NK-92 (cell line): Measurements from ENCODE around the gene RNU1-4.
"Not testable (repeated sequence)": the region's sequence is repeated elsewhere in the genome, so short reads cannot be mapped to it uniquely, and the experiment has no call there.

Experiments used
- DNase-seq: peaks from one replicate; lab custom pipeline; 2025; ENCODE audit not compliant: unreplicated experiment; lab: John Stamatoyannopoulos, UW

Gene RNU1-4

GRCh38 chr1:16740047-16740964 lies at the start of gene RNU1-4:
RNU1-4 (plus strand) TSS chr1:16740516.
- DNase-seq, result not testable (repeated sequence)

DNA sequence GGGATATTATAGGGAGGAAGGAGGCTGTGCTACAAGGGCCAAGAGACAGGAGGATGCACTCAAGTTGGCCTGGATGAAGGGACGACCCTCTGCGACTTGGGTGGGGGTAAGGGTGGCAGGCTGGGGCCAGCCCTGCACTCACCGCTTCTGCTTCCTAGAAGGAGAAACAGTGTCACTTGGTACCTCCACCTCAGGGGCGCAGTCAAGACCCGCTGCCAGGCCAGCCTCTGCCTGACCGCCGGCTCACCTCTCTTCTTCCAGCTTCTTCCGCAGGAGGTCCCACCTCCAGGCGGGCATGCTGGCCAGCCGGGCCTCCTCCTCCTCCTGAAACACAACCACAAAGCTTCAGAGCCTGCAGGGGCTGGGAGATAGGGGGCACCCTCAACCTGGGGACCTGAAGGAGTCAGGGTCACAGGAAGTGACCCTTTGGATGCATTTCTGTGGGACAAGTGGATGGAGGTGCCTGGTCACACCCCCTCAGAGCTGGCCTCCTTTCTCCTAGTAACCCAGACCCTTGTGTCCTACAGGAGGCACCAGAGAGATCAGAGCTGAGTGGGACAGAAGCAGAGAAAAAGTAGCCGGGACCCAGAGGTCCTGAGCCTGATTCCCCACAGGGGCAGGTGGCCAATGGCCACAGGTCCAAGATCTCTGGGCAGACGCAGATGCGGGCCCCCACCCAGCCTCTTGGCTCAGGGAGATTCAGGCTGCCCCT lies 49.2 kb upstream of the RNU1-4 start:
- DNase-seq, result not testable (repeated sequence)

GRCh38 chr1:16692283-16692682 lies 48.0 kb upstream of the RNU1-4 start:
- DNase-seq, result not testable (repeated sequence)

DNA sequence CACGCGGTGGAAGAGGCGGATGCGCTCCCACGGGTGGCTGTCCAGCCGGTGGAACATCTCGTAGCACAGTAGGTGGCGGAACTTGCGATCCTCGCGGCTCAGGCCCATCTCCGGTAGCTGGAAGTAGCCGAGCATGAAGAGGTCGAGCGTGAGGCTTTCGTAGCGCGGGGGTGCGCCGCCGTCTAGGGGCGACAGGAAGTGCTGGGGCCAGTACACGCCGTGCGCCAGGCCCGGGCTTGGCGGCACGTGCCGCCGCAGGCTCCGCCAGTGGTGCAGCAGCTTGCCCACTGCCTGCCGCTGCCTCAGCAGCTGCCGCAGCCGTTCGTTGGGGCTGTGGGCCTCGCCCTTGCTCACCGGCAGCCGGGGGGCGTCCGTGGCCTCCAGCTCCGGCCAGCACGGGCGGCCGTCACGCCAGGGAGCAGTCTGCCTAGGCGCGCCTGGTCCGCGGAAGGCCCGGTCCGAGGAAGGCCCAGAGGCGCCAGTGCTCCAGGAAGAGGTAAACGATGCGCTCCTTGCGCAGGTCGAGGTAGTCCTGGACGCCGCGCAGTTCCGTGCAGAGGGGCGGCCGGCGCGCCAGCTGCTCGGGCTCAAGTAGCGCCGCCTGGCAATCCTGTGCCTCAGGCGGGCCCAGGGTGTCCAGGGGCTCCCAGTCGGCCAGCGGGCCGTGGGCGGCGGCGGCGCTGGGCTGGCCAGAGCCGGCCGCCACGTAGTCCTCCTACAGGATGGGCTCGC lies 47.4 kb upstream of the RNU1-4 start:
- DNase-seq, result not testable (repeated sequence)

DNA sequence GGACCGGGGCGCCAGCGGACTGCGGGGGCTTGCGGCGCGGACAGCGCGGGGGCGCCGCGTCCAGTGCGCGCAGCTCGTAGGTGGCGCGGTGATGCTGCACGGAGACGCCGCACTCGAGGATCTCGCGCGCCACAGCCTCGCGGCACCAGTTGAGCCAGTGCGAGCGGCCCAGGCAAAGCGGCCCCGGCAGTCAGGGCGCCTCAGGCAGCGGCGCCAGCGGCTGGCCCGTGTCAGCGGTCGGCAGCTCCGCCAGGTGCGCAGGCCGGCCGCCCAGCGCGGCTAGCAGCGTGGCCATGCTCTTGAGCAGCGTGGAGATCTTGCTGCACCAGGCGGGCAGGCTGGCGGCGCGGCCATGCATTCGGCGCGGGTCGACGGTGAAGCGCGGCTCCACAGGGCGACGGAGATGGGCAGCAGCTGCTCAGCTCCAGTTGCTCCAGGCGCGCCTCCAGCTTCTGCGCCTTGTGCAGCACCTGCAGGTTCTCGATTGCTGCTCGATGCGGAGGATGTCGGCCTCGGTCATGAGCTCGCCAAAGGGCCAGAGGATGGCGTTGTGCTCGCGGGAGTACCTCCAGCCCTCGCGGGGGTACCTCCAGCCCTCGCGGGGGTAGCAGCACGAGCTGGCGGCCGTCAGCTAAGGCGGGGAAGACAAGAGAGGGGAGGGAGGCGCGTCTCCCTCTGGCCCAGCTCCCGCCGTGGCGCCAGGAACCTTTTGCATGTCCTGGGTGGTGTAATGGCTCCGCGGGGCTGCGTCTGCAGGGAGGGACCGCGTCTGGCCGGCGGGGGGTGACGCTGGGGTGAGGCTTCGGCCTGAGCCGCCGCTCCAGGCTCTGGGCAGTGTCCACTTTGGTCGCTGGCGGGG lies 46.6 kb upstream of the RNU1-4 start:
- DNase-seq, result not testable (repeated sequence)

- DNase-seq, result not testable (repeated sequence)
Observed at GRCh38 chr1:16694308-16694702, 46.0 kb upstream of the RNU1-4 start.

GRCh38 chr1:16696507-16697150 lies 43.7 kb upstream of the RNU1-4 start:
- DNase-seq, result not testable (repeated sequence)

- not testable (repeated sequence) for DNase-seq
Observed at GRCh38 chr1:16697152-16697551, 43.2 kb upstream of the RNU1-4 start.

GRCh38 chr1:16699440-16699839 lies 40.9 kb upstream of the RNU1-4 start:
- DNase-seq, result not testable (repeated sequence)

DNA sequence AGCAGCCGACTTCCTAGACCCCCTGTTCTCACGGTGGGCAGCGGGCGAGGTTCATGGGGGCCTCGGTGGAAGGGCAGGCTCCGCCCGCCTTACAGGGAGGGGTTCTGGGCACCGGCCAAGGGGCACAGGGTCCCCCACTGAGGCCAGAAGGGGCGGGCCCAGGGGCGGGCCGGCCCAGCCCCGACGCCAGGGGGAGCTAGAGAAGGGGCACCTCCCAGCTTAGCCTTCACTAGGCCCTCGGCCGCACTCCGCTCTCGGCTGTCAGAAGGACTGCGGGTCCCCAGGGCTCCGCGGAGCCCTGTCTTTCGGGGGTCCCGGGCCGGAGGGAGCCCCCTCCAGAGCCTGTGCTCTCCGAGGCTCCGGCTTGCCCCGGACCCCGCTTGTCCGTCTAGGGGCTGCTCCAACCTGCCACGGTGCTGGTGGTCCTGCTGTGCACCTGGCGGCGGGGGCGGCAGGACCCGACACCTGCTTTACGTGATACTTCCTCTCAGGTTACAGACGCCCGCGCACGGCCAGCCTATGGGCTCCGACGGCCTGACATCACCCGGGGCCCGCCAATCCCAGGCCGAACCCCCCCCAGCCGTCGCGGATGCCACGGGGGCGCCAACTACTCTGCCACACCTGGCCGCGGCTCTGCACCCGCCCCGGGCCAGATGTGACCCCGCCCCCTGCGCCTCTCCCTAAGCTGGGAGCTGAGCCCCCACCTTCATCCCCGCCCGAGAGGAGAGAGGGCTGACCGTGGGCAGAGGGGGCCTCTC lies 40.0 kb upstream of the RNU1-4 start:
- DNase-seq, result not testable (repeated sequence)

DNA sequence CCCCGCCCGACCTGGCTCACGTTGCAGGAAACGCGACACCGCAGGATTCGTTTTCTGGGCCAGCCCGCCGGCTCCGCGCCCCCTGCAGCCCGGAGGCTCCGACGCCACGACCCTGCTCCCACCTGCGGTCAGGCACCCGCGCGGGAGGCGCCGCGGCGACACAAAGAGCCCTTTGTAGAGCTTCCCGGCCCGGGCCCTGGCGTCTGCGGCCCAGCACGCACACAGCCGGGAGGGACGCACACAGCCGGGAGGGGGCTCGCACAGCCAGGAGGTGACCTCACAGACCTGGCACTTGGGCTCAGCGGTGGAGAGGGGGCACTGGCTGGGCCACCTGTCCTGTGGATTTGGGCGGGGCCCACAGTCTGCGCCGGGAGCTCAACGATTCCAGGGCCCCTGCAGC lies 39.1 kb upstream of the RNU1-4 start:
- not testable (repeated sequence) for DNase-seq

DNA sequence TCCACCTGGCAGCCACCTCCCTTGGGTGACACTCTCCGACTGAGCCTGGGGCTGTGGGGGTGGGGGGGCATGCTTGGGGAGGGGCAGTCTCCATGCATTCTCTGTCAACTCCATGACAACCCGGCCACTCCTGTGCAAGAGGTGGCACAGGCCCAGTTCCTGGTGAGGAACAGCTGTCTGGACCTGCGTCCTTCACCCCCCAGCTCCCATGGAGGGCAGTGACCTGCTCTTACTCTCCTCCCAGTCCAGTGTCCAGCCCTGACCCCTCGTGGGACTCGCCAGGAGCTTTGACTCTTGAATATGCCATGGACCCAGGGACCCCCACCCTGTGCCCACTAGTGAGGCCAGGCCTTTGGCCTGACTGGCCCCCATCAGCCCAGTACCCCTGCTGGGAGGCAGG lies 38.0 kb upstream of the RNU1-4 start:
- not testable (repeated sequence) for DNase-seq

DNA sequence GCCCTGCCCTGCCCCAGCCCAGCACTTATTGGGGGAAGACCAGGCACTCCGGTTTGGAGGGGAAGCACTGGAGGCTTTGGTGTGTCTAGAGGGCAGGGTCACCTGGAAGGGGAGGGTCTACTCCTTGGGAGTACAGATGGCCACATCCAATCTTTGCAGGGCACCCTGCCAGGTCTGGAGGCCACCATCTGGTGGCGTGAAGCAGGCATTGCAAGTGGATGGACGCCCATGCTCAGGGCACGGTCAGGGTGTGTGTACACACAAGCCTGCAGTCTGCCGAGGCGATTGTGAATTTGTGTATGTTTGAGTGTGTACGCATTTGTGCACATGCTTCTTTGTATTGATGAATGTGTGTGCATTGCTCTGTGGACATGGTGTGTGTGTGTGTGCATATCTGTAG lies 37.2 kb upstream of the RNU1-4 start:
- not testable (repeated sequence) for DNase-seq

DNA sequence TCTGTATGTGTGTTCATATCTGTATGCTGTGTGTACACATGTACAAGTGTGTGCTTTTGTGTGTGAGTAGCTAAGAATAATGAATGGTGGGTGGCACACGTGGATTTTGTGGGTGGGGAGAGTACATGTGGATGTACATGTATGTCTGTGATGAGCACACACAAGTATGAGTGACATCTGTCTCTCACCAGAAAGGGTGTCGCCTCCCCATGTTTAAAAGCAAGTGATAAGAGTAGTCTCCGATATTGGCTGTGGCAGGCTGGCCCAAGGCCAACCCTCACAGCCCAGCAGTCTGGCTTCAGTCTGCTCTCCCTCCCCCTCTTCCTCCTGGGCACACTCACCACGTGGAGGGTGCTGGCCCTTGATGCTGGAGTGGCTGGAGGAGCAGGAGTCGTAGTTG lies 36.7 kb upstream of the RNU1-4 start:
- DNase-seq, result not testable (repeated sequence)

DNA sequence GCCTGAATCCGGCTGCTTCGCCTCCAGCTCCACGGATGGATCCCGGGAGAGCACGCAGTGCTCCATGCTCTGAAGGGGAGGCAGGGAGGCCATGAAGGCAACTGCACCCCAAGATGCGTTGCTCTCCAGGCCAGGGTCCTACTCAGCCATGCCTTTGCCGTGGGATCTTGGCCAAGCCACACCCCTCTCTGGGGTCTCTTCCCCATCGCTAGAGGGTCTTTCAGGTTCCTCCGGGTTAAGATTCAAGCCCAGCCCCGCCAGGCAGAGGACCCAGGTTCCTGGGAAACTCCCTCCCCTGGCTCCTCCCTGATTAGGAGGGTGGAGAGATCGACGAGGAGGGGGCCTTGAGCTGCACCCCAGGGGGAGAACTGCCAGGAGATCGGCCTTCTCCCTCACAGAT lies 36.2 kb upstream of the RNU1-4 start:
- DNase-seq, result not testable (repeated sequence)

DNA sequence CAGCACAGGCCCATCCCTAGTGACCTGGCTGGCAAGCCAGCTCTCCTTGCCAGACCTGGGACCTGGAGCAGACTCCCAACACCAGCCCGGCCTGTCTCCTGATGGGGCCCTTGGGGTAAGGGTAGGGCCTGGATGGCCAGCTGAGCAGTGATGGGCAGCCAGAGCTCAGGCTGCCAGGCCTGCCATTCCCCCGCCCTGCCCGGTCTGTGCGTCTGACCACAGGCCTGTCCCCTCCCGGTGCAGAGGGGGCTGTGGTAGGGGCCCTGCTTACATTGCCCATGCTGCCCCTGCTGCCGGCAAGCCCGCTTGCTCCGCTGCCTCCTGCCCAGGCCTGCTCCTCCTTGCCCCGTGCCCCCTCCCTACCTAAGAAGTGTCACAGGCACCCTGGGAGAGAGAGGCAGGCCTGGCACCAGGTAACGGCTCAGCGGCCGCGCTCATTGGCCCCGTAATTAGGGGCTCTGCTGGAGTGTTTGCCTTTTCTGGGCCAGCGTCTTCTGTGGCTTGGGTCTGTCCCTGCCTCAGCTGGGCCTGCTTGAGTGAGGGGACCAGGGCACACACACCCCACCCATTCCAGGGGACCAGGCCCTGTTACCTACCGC lies 35.7 kb upstream of the RNU1-4 start:
- not testable (repeated sequence) for DNase-seq

DNA sequence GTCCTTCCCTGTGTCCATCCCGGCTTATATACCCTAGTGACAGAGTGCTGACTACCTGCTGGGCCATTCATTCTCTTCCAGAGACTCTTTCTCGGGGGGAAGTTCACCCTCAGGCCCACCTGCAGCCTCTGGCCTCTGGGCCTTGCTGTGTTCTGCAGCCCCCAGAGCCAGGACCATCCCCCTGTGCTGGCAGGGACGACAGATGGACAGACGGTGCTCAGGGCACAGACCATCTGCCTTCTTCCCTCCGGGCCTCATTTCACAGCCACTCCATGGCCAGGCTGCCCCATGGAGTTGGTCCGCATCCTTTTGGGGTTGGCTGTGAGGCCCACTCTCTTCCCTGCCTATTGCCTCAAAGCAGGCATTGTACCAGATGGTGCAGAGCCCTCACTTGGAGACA lies 34.0 kb upstream of the RNU1-4 start:
- DNase-seq, result not testable (repeated sequence)
